Subcutaneous adipose tissue (tissue), 4 donors: ENCODE measurements around the gene ZNF213. TPM values are rescaled to one million over a fixed set of nuclear protein-coding genes. Genes with fewer than 3 reads are reported as not detected.

ENCODE experiments used
- total RNA-seq, 4 donors: library from RNA; depleted of rRNA; stranded (reverse); fragments of >200 nt; gene quantifications; one replicate each; pipeline ENCODE4 v1.1.0, GENCODE V29; 2016
- TF ChIP-seq, protein P1 (sequence below): fragments of 450-650 bp; IDR thresholded peaks from one replicate; pipeline ENCODE4 v1.5.1; 2016; ENCODE audit warnings: low read depth, mild to moderate bottlenecking, control low read depth, antibody characterized with exemption, moderate library complexity

ZNF213 gene
- total RNA-seq, 4 donors from 2014 or later, result 1.1 to 13.4 (median 5.0) TPM

DNA sequence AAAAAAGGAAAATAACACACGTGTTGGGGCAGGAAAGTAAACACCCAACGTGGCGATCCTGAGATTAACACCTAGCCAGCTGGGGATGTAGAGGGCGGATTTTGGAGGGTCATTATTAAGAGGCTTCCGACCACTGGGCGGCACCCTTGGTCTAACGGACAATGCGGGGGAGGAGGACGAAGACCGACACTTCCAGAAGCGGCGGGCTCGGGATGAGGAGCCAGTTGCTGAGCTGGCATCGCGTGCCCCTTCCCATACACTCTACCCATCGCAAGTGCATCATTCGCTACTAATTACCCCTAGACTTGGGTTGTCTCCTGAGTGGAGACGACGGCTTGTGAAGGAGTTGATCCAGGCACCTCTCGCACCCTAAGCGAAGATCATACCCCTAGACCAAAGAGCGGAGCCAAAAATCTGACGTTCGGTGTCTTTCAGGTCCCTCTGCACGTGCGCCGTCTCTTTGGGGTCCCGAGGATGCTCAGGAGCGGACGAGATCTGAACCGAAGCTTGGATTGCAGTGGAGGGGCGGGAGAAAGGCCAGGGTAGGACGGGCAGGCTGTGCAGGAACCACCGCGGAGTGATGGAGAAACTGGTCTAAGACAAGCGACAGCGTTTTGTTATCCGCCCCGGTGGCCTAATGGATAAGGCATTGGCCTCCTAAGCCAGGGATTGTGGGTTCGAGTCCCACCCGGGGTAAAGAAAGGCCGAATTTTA lies 17.6 kb downstream of the ZNF213 start:
- TF ChIP-seq, protein P1, sequence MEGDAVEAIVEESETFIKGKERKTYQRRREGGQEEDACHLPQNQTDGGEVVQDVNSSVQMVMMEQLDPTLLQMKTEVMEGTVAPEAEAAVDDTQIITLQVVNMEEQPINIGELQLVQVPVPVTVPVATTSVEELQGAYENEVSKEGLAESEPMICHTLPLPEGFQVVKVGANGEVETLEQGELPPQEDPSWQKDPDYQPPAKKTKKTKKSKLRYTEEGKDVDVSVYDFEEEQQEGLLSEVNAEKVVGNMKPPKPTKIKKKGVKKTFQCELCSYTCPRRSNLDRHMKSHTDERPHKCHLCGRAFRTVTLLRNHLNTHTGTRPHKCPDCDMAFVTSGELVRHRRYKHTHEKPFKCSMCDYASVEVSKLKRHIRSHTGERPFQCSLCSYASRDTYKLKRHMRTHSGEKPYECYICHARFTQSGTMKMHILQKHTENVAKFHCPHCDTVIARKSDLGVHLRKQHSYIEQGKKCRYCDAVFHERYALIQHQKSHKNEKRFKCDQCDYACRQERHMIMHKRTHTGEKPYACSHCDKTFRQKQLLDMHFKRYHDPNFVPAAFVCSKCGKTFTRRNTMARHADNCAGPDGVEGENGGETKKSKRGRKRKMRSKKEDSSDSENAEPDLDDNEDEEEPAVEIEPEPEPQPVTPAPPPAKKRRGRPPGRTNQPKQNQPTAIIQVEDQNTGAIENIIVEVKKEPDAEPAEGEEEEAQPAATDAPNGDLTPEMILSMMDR, result no peak

DNA sequence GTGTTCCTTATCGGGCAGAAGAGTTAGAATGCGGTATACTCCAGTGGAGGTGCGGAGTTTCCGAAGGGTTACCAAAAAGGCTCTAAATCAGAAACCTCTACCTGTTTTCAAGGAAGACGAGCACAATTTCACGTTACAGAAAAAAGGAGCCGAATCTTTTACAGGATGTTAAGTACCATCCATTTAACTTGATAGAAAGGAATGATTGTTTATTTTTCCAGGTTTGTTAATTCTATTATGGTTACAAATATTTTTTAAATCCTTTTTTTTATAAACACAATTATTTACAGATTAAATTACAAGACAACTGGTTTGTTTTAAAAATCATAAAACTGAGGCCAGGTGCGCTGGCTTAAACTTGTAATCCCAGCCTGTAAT lies 18.2 kb downstream of the ZNF213 start:
- TF ChIP-seq, protein P1, result no peak

DNA sequence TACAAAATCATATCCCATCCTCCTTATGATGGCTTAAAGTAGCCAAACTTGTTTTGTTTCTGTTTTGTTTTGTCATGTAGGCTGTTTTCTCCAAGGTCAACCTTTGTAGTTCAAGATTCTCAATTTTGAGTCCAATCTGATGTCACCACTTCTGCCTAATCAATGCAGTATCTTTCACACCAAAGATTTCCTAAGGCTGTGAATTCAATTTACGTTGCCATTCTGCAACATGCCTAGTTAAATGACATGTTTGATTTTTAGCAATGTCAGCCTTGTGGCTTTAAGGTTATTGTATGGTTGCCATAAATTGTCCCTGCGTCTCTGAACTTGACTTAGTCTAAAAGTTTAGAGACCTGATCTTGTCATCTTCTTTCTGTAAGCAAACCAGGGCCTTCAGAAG lies 20.4 kb downstream of the ZNF213 start:
- TF ChIP-seq, protein P1, result no peak

GRCh38 chr16:3155972-3156371 lies 21.1 kb downstream of the ZNF213 start:
- TF ChIP-seq, protein P1, result no peak

DNA sequence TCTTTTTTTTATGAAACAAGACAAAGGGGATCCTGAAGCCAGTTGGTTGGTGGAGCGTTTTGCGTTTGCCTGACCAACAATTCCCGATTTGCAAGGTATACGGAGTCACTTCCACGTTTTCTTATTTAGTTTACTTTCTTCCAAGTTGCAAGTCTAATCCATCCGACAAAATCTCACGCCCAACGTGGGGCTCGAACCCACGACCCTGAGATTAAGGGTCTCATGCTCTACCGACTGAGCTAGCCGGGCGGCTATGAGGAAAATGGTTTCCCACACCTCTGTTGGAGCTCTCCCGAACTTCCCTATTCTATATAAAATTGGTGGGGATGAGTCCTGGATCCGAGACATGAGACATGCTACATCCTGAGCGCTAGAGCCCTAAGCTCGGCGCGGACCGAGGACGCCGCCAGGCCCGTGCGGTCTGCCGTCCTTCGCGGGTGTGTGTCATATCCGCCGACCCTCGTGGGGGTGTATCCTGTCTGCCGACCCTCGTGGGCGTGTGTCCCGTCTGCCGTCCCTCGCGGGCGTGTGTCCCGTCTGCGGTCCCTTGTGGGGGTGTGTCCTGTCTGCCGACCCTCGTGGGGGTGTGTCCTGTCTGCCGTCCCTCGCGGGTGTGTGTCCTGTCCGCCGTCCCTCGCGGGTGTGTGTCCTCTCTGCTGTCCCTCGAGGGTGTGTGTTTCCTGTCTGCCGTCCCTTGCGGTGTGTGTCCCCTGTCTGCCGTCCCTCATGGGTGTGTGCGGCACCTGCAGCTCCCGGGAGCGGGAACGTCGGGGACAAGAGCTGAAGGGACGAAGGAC lies 22.6 kb downstream of the ZNF213 start:
- TF ChIP-seq, protein P1, result no peak

GRCh38 chr16:3158026-3158509 lies 23.2 kb downstream of the ZNF213 start:
- TF ChIP-seq, protein P1, result no peak
